Central memory CD8-positive, alpha-beta T cell (primary cell): Measurements from ENCODE around the gene DIRAS1.

ENCODE experiments used
- ATAC-seq: fragments of 150-1000 bp; cut with Tn5 transposase; replicated peaks from 2 replicates; pipeline ENCODE4 v1.10.0; 2022; ENCODE audit warnings: mild to moderate bottlenecking, moderate FRiP score, moderate number of reproducible peaks; ENCODE audit not compliant: poor library complexity, severe bottlenecking; ENCODE audit errors: extremely low read depth
- DNase-seq, 2 donors: peaks; one replicate each; pipeline ENCODE4 v3.0.0; 2021; ENCODE audit warnings: low spot score in 2 of 2
- H3K27ac Mint-ChIP-seq: one replicate; pipeline ENCODE4 v1.8.0; 2022; ENCODE audit warnings: low read depth, mild to moderate bottlenecking, moderate library complexity, mixed read lengths
- H3K27me3 Mint-ChIP-seq: one replicate; pipeline ENCODE4 v1.8.0; 2022; ENCODE audit warnings: mixed read lengths
- H3K36me3 Mint-ChIP-seq: one replicate; pipeline ENCODE4 v1.8.0; 2022; ENCODE audit warnings: mild to moderate bottlenecking, moderate library complexity, mixed read lengths; ENCODE audit not compliant: insufficient read depth
- H3K4me1 Mint-ChIP-seq: one replicate; pipeline ENCODE4 v1.8.0; 2022; ENCODE audit warnings: mixed read lengths
- H3K4me3 Mint-ChIP-seq: one replicate; pipeline ENCODE4 v1.8.0; 2022; ENCODE audit warnings: mild to moderate bottlenecking, moderate library complexity, mixed read lengths
- H3K9me3 Mint-ChIP-seq: one replicate; pipeline ENCODE4 v1.8.0; 2022; ENCODE audit warnings: mixed read lengths

The DIRAS1 gene

GRCh38 chr19:2761309-2761677 lies 40.1 kb upstream of the DIRAS1 start:
- Mint-ChIP-seq H3K4me1 (peaks cover 8% of the 10 kb centered on the region), H3K36me3 (peaks cover 25% of the 10 kb centered on the region), H3K27me3 (no peaks in the 10 kb centered on the region), H3K9me3 (no peaks in the 10 kb centered on the region), H3K27ac (no peak overlapping the region), H3K4me3 (no peak overlapping the region)
- DNase-seq (no peak), ATAC-seq (no peak)

GRCh38 chr19:2759965-2760364 lies 38.8 kb upstream of the DIRAS1 start:
- Mint-ChIP-seq H3K9me3 (no peaks in the 10 kb centered on the region), H3K36me3 (peaks cover 23% of the 10 kb centered on the region), H3K27me3 (no peaks in the 10 kb centered on the region), H3K4me3 (no peak overlapping the region), H3K4me1 (peaks cover 8% of the 10 kb centered on the region), H3K27ac (no peak overlapping the region)
- ATAC-seq (no peak), DNase-seq (no peak)

- Mint-ChIP-seq H3K27me3 (no peaks in the 10 kb centered on the region), H3K36me3 (peaks cover 22% of the 10 kb centered on the region), H3K4me1 (peaks cover 8% of the 10 kb centered on the region), H3K4me3 (no peak overlapping the region), H3K9me3 (no peaks in the 10 kb centered on the region), H3K27ac (no peak overlapping the region)
- DNase-seq (no peak), ATAC-seq (no peak)
These were observed 38.2 kb upstream of the DIRAS1 start for GRCh38 chr19:2759362-2759761.

DNA sequence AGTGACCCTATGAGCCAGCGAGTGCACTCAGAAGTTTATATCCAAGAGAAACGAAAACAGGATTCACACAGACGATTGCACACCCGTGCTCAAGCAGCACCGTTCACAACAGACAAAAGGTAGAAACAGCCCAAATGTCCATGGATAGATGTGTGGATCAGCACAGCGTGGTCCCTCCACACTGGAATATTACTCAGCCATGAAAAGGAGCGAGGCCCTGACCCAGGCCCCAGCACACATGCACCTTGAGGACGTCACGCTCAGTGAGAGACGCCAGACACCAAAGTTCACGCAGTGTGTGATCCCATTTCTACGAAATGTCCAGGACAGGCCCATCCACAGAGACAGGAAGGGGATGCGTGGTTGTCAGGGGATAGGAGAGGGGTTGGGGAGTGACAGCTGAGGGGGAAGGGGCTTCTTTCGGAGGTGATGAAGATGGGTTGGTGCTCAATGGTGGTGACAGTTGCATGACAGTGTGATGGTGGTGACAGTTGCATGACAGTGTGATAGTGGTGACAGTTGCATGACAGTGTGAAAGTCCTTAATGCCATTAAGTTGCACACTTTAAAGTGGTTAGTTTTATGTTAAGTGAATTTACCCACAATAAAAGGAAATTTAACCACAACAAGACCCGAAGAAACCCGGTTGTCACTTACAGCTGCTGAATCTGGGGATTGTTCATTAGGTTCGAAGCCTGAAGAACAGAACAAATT lies 37.6 kb upstream of the DIRAS1 start:
- H3K4me1 Mint-ChIP-seq, result peaks cover 8% of the 10 kb centered on the region
- H3K27me3 Mint-ChIP-seq, result no peaks in the 10 kb centered on the region
- no peak overlapping the region for H3K27ac Mint-ChIP-seq
- DNase-seq (no peak), ATAC-seq (no peak)
- no peaks in the 10 kb centered on the region for H3K9me3 Mint-ChIP-seq
- H3K4me3 Mint-ChIP-seq, result no peak overlapping the region
- peaks cover 24% of the 10 kb centered on the region for H3K36me3 Mint-ChIP-seq

GRCh38 chr19:2756921-2757881 lies 36.0 kb upstream of the DIRAS1 start:
- no peak for ATAC-seq
- DNase-seq, result no peak
- Mint-ChIP-seq H3K36me3 (peaks cover 18% of the 10 kb centered on the region), H3K9me3 (no peaks in the 10 kb centered on the region), H3K4me3 (no peak overlapping the region), H3K4me1 (peaks cover 8% of the 10 kb centered on the region), H3K27ac (no peak overlapping the region), H3K27me3 (no peaks in the 10 kb centered on the region)

- no peak overlapping the region for H3K4me3 Mint-ChIP-seq
- ATAC-seq (no peak), DNase-seq (no peak)
- no peaks in the 10 kb centered on the region for H3K9me3 Mint-ChIP-seq
- H3K36me3 Mint-ChIP-seq, result peaks cover 17% of the 10 kb centered on the region
- H3K27ac Mint-ChIP-seq, result no peak overlapping the region
- no peaks in the 10 kb centered on the region for H3K27me3 Mint-ChIP-seq
- H3K4me1 Mint-ChIP-seq, result peaks cover 8% of the 10 kb centered on the region
These were observed 35.3 kb upstream of the DIRAS1 start for GRCh38 chr19:2756477-2756876.

GRCh38 chr19:2755811-2756210 lies 34.6 kb upstream of the DIRAS1 start:
- H3K27me3 Mint-ChIP-seq, result no peaks in the 10 kb centered on the region
- ATAC-seq, result no peak
- H3K36me3 Mint-ChIP-seq, result peaks cover 14% of the 10 kb centered on the region
- no peak for DNase-seq
- H3K9me3 Mint-ChIP-seq, result no peaks in the 10 kb centered on the region
- no peak overlapping the region for H3K4me3 Mint-ChIP-seq
- H3K4me1 Mint-ChIP-seq, result peaks cover 8% of the 10 kb centered on the region
- H3K27ac Mint-ChIP-seq, result no peak overlapping the region

- Mint-ChIP-seq H3K9me3 (no peaks in the 10 kb centered on the region), H3K27ac (no peak overlapping the region), H3K4me1 (peaks cover 8% of the 10 kb centered on the region), H3K4me3 (no peak overlapping the region), H3K36me3 (peaks cover 13% of the 10 kb centered on the region), H3K27me3 (no peaks in the 10 kb centered on the region)
- no peak for ATAC-seq
- no peak for DNase-seq
These were observed 34.2 kb upstream of the DIRAS1 start for GRCh38 chr19:2755448-2755705.

DNA sequence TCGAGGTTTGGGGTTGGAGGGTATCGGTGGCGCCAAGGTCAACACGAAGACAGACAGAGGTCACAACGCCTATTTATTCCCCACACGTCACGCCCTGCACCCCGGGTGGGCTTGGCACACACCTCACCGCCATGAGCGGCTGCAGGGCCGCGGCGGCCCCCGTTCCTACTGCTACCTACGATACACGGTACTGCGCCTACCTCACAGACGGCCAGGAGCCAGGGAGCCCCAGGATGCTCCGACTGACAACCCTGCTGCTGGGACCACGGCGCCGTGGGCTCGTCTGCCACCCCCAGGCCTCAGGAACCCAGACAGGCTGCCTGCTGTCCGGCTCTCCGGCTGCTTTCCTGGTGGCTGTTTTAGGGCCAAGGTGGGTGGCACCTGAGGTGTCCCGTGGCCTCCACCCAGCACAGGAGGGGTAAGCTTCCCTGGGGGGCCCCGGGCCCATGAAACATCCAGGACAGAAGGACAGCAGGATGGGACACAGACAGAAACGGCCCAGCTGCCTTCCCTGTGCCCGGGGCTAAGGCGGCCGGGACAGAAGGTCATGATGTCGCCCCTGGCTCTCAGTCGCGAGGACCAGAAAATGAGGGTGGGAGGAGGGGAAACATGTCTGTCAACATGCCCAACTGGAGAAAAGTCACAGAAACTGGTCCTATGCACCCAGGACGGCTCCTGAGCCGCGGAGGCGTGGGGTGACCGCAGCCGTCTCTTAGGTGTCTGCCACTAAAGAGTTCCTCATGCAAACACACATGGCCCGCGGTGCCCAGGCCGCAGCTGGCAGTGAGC lies 33.7 kb upstream of the DIRAS1 start:
- H3K36me3 Mint-ChIP-seq, result peaks cover 13% of the 10 kb centered on the region
- ATAC-seq (no peak), DNase-seq (no peak)
- peaks cover 8% of the 10 kb centered on the region for H3K4me1 Mint-ChIP-seq
- no peaks in the 10 kb centered on the region for H3K9me3 Mint-ChIP-seq
- H3K27me3 Mint-ChIP-seq, result no peaks in the 10 kb centered on the region
- no peak overlapping the region for H3K27ac Mint-ChIP-seq
- no peak overlapping the region for H3K4me3 Mint-ChIP-seq

DNA sequence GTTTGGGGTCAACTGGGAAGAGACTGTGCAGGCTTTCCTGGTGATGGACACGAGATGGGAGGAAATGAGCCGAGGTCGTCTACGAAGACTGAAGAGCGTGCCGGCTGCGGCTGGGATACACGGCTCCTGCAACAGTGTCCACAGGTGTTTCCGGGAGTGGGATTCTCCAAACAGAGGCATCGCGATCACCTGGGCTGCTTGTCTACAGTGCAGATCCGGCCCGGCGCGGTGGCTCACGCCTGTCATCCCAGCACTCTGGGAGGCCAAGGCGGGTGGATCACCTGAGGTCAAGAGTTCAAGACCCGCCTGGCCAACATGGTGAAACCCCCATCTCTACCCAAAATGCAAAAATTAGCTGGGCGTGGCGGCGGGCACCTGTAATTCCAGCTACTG lies 30.3 kb upstream of the DIRAS1 start:
- no peak overlapping the region for H3K27ac Mint-ChIP-seq
- DNase-seq (no peak), ATAC-seq (no peak)
- peaks cover 6% of the 10 kb centered on the region for H3K36me3 Mint-ChIP-seq
- H3K9me3 Mint-ChIP-seq, result no peaks in the 10 kb centered on the region
- H3K4me1 Mint-ChIP-seq, result no peaks in the 10 kb centered on the region
- no peaks in the 10 kb centered on the region for H3K27me3 Mint-ChIP-seq
- H3K4me3 Mint-ChIP-seq, result no peak overlapping the region

- peaks cover 6% of the 10 kb centered on the region for H3K36me3 Mint-ChIP-seq
- no peaks in the 10 kb centered on the region for H3K4me1 Mint-ChIP-seq
- no peak overlapping the region for H3K27ac Mint-ChIP-seq
- ATAC-seq (no peak), DNase-seq (no peak)
- no peaks in the 10 kb centered on the region for H3K27me3 Mint-ChIP-seq
- no peaks in the 10 kb centered on the region for H3K9me3 Mint-ChIP-seq
- no peak overlapping the region for H3K4me3 Mint-ChIP-seq
These were observed 29.8 kb upstream of the DIRAS1 start for GRCh38 chr19:2750808-2751437.

GRCh38 chr19:2747349-2747748 lies 26.2 kb upstream of the DIRAS1 start:
- ATAC-seq (no peak), DNase-seq (no peak)
- peaks cover 2% of the 10 kb centered on the region for H3K36me3 Mint-ChIP-seq
- H3K4me1 Mint-ChIP-seq, result no peaks in the 10 kb centered on the region
- no peak overlapping the region for H3K27ac Mint-ChIP-seq
- H3K27me3 Mint-ChIP-seq, result peaks cover 23% of the 10 kb centered on the region
- no peaks in the 10 kb centered on the region for H3K9me3 Mint-ChIP-seq
- no peak overlapping the region for H3K4me3 Mint-ChIP-seq
